ENCODE measurements around the gene SYCP2. TPM values are rescaled to one million over a fixed set of nuclear protein-coding genes. Genes with fewer than 3 reads are reported as not detected.

SYCP2 gene
- total RNA-seq (ENCODE audit: low replicate concordance) = 0.88 and 1.6 TPM in 2 replicates
- long read RNA-seq = 0 reads

GRCh38 chr20:59933296-59933848 lies at the start of gene SYCP2:
SYCP2 (minus strand) TSS chr20:59933637; CDS start chr20:59922413, 11,224 bp downstream.
- no peak within 1 kb of the TSS for H3K27ac Mint-ChIP-seq

GRCh38 chr20:59983076-59983475 lies 49.6 kb upstream of the SYCP2 start:
- H3K4me1 Mint-ChIP-seq (ENCODE audit: unreplicated experiment) = peaks cover 6% of the 10 kb centered on the region
- no peak for TF ChIP-seq CTCF (conservative IDR thresholded peaks at IDR 0.05)
- no peak overlapping the region for H3K27ac Mint-ChIP-seq
- H3K27me3 Mint-ChIP-seq = no peaks in the 10 kb centered on the region
- no peaks in the 10 kb centered on the region for H3K9me3 Mint-ChIP-seq
- DNase-seq (ENCODE audit: extremely low spot score, unreplicated experiment) = no peak
- H3K4me3 Mint-ChIP-seq = no peak overlapping the region
- H3K36me3 Mint-ChIP-seq = no peaks in the 10 kb centered on the region

More at GRCh38 chr20:59933296-59933848, at the start of gene SYCP2:
- DNase-seq (ENCODE audit: extremely low spot score, unreplicated experiment) = no peak
- Mint-ChIP-seq H3K27me3 (peaks cover 3% of the 10 kb centered on the region), H3K4me3 (peak within 1 kb of the TSS; percentile 84), H3K36me3 (peaks cover 3% of the 10 kb centered on the region), H3K9me3 (no peaks in the 10 kb centered on the region), H3K4me1 (ENCODE audit: unreplicated experiment) (peaks cover 23% of the 10 kb centered on the region)
- no peak for TF ChIP-seq CTCF (conservative IDR thresholded peaks at IDR 0.05)

- no peak overlapping the region for H3K27ac Mint-ChIP-seq
- H3K27me3 Mint-ChIP-seq = no peaks in the 10 kb centered on the region
- no peaks in the 10 kb centered on the region for H3K4me1 Mint-ChIP-seq (ENCODE audit: unreplicated experiment)
- TF ChIP-seq CTCF (conservative IDR thresholded peaks at IDR 0.05) = no peak
- H3K9me3 Mint-ChIP-seq = no peaks in the 10 kb centered on the region
- DNase-seq (ENCODE audit: extremely low spot score, unreplicated experiment) = no peak
- no peak overlapping the region for H3K4me3 Mint-ChIP-seq
- H3K36me3 Mint-ChIP-seq = no peaks in the 10 kb centered on the region
These were observed 43.6 kb upstream of the SYCP2 start for GRCh38 chr20:59977086-59977485.

- Mint-ChIP-seq H3K9me3 (no peaks in the 10 kb centered on the region), H3K4me3 (no peak overlapping the region), H3K27me3 (no peaks in the 10 kb centered on the region), H3K4me1 (ENCODE audit: unreplicated experiment) (no peaks in the 10 kb centered on the region), H3K27ac (no peak overlapping the region), H3K36me3 (no peaks in the 10 kb centered on the region)
- no peak for DNase-seq (ENCODE audit: extremely low spot score, unreplicated experiment)
- no peak for TF ChIP-seq CTCF (conservative IDR thresholded peaks at IDR 0.05)
These were observed 42.8 kb upstream of the SYCP2 start for GRCh38 chr20:59976156-59976782.

- no peaks in the 10 kb centered on the region for H3K9me3 Mint-ChIP-seq
- TF ChIP-seq CTCF (conservative IDR thresholded peaks at IDR 0.05) = no peak
- H3K36me3 Mint-ChIP-seq = no peaks in the 10 kb centered on the region
- peak overlapping the region; percentile 42 for H3K27ac Mint-ChIP-seq
- H3K4me3 Mint-ChIP-seq = no peak overlapping the region
- no peaks in the 10 kb centered on the region for H3K4me1 Mint-ChIP-seq (ENCODE audit: unreplicated experiment)
- H3K27me3 Mint-ChIP-seq = no peaks in the 10 kb centered on the region
- no peak for DNase-seq (ENCODE audit: extremely low spot score, unreplicated experiment)
These were observed 38.8 kb upstream of the SYCP2 start for GRCh38 chr20:59972037-59972801.
